GM12864 (cell line): ENCODE measurements around the gene LSM14B.

ENCODE experiments used
- DNase-seq: peaks from one replicate; pipeline ENCODE4 v3.0.0-alpha.2; 2011; ENCODE audit warnings: low read depth
- H3K4me3 ChIP-seq: 2 replicates; pipeline ENCODE4 v1.5.1; 2011; ENCODE audit warnings: mild to moderate bottlenecking, low read depth, low read length, control low read depth
- CTCF ChIP-seq: IDR thresholded peaks from 2 replicates; pipeline ENCODE4 v1.5.1; 2011; ENCODE audit warnings: low read depth, mild to moderate bottlenecking, moderate library complexity, low read length, control low read depth, inconsistent platforms; ENCODE audit errors: missing control alignments

LSM14B gene

GRCh38 chr20:62137478-62138203 is 15.4 kb downstream of the LSM14B start:
- TF ChIP-seq CTCF, result no peak
- no peak overlapping the region for H3K4me3 ChIP-seq
- DNase-seq, result no peak

DNA sequence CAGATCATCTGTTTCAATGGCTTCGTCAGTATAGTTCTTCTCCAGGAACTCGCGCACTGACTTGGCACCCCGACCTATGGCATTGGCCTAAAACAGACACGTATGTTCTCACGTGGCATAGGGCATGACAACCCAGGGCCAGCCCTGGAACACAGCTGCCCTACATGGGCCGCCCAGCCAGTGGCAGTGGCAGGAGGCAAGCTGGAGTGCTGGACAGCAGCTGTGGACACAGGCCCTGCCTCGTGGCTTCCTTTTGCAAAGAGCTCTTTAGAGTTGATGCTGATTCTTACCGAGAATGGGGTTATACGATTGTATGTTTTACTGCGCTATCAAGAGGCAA is 15.9 kb downstream of the LSM14B start:
- no peak for TF ChIP-seq CTCF
- no peak for DNase-seq
- no peak overlapping the region for H3K4me3 ChIP-seq

GRCh38 chr20:62138912-62139311 is 16.6 kb downstream of the LSM14B start:
- TF ChIP-seq CTCF, result no peak
- no peak for DNase-seq
- H3K4me3 ChIP-seq, result no peak overlapping the region

DNA sequence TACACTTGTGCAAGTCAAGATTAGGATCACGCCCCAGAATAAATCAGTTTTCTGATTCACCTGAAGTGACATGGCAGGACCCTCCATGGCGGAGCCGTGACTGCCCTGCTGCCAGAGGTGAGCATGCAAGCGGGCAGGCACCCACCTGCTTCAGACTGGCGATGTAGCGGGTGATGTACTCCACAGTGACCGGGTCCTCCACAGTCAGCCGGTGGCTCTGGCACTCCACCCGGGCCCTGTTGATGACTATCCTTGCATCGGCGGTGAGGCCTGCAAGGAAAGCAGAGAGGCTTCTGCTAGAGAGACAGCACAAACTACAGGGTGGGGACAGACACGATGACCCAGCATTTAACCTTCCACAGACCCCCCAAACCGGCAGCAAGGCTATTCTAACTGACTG is 17.4 kb downstream of the LSM14B start:
- no peak for DNase-seq
- H3K4me3 ChIP-seq, result no peak overlapping the region
- TF ChIP-seq CTCF, result no peak

GRCh38 chr20:62141043-62141396 is 18.7 kb downstream of the LSM14B start:
- peak overlapping the region; percentile 78 for H3K4me3 ChIP-seq
- DNase-seq, result no peak
- TF ChIP-seq CTCF, result no peak

DNA sequence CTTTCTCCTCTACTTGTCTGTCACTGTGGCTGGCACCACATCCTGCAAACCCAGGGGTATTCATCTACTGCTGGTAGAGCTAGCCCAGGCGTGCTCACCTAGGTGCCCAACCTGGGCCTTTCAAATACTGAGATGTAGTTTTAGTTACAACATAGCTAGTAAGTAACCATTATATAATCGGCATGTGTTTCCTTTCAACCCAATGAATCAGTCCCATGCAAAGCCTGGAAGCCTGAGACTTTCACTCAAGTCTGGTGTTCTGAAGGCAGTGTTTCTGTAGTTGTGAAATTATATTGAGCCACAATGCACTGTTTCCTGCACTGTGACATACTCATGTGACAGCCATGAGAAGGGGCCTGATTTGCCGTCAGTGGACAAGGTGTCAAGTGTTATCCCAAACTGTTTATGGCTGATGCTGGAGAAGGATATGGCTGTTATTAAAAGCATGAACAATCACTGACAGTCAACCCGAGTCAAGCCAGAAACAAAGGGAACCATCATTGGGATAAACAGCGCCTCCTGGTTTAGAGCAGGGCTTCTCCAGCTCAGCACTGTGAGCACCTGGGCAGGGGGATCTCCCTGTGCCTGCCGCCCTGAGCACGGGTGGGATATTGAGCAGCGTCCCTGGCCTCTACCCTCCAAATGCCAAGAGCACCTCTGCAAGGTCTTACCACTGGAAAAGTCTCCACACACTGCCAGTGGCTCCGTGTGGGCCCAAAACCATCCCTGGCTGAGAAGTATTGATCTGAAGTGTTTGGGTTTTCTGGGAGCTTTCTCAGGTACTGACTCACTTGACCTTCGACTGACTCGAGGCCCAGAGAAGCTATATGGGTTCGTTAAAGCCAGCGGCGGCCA is 19.3 kb downstream of the LSM14B start:
- DNase-seq, result no peak
- peak; percentile 49 for TF ChIP-seq CTCF
- H3K4me3 ChIP-seq, result peak overlapping the region; percentile 78
